Loucy (cell line): ENCODE results near the gene NHLH1.

ENCODE experiments used
- H2AFZ ChIP-seq: fragments of 200-600 bp; sonication (generic); 2 replicates; pipeline ENCODE4 v1.6.0; 2016; ENCODE audit warnings: antibody characterized with exemption, mild to moderate bottlenecking, low read length, moderate library complexity
- H3F3A ChIP-seq: fragments of 200-600 bp; 2 replicates; pipeline ENCODE4 v1.6.0; 2016; ENCODE audit warnings: antibody characterized with exemption, low read depth, mild to moderate bottlenecking
- H3K27me3 ChIP-seq: fragments of 200-600 bp; sonication (generic); 2 replicates; pipeline ENCODE4 v1.6.1; 2014; ENCODE audit warnings: low read length, mild to moderate bottlenecking; ENCODE audit not compliant: insufficient read depth, poor library complexity, severe bottlenecking
- H3K36me3 ChIP-seq: fragments of 200-600 bp; sonication (generic); 2 replicates; pipeline ENCODE4 v1.6.1; 2016; ENCODE audit warnings: low read length; ENCODE audit not compliant: insufficient read depth
- H3K4me1 ChIP-seq: fragments of 200-600 bp; sonication (generic); 2 replicates; pipeline ENCODE4 v1.5.1; 2014; ENCODE audit warnings: low read length, mild to moderate bottlenecking; ENCODE audit not compliant: insufficient read depth, poor library complexity, severe bottlenecking
- H3K4me2 ChIP-seq: fragments of 200-600 bp; sonication (generic); 2 replicates; pipeline ENCODE4 v1.6.0; 2014; ENCODE audit warnings: antibody characterized with exemption, low read length, low read depth, mild to moderate bottlenecking; ENCODE audit not compliant: poor library complexity, severe bottlenecking
- H3K4me3 ChIP-seq: fragments of 200-600 bp; sonication (generic); 2 replicates; pipeline ENCODE4 v1.5.1; 2014; ENCODE audit warnings: low read length, mild to moderate bottlenecking, mixed read lengths; ENCODE audit not compliant: poor library complexity, severe bottlenecking
- H3K79me2 ChIP-seq: fragments of 200-600 bp; sonication (generic); 2 replicates; pipeline ENCODE4 v1.6.1; 2014; ENCODE audit warnings: low read length; ENCODE audit not compliant: insufficient read depth
- H3K9ac ChIP-seq: fragments of 200-600 bp; sonication (generic); 2 replicates; pipeline ENCODE4 v1.6.0; 2014; ENCODE audit warnings: mild to moderate bottlenecking, low read depth, low read length, moderate library complexity; ENCODE audit not compliant: poor library complexity, severe bottlenecking
- H3K9me2 ChIP-seq: fragments of 200-600 bp; sonication (generic); replicated peaks from 2 replicates; pipeline ENCODE4 v1.6.1; 2016; ENCODE audit warnings: low read depth, low read length, mixed read lengths
- H3K9me3 ChIP-seq: fragments of 200-600 bp; sonication (generic); 2 replicates; pipeline ENCODE4 v1.6.1; 2014; ENCODE audit warnings: mild to moderate bottlenecking, antibody characterized with exemption, low read length, low read depth; ENCODE audit not compliant: insufficient read depth
- H4K20me1 ChIP-seq: fragments of 200-600 bp; sonication (generic); 2 replicates; pipeline ENCODE4 v1.6.0; 2014; ENCODE audit warnings: antibody characterized with exemption, low read length, mild to moderate bottlenecking; ENCODE audit not compliant: insufficient read depth, poor library complexity, severe bottlenecking
- CTCF ChIP-seq: fragments of 200-600 bp; sonication (generic); conservative IDR thresholded peaks from 2 replicates; pipeline ENCODE4 v1.5.1; 2014; ENCODE audit warnings: mild to moderate bottlenecking, antibody characterized with exemption, low read length
- EZH2phosphoT487 ChIP-seq: fragments of 200-600 bp; IDR thresholded peaks from 2 replicates; pipeline ENCODE4 v1.6.1; 2018; ENCODE audit warnings: antibody characterized with exemption, mild to moderate bottlenecking, moderate library complexity, borderline replicate concordance

The NHLH1 gene

GRCh38 chr1:160404094-160404493 is 37.2 kb downstream of the NHLH1 start:
- Histone ChIP-seq H3K36me3 (no peaks in the 10 kb centered on the region), H3K79me2 (no peaks in the 10 kb centered on the region), H3K27me3 (no peaks in the 10 kb centered on the region), H3K4me3 (no peak overlapping the region), H3K9me3 (no peaks in the 10 kb centered on the region), H3K4me1 (peaks cover 6% of the 10 kb centered on the region), H3K4me2 (no peak overlapping the region), H2AFZ (no peak overlapping the region), H3F3A (no peaks in the 10 kb centered on the region), H3K9me2 (no peaks in the 10 kb centered on the region), H3K9ac (peak overlapping the region; percentile 5), H4K20me1 (no peaks in the 10 kb centered on the region)
- TF ChIP-seq EZH2phosphoT487 (no peak), CTCF (no peak)

GRCh38 chr1:160405331-160405877 is 38.5 kb downstream of the NHLH1 start:
- Histone ChIP-seq H3K4me1 (no peaks in the 10 kb centered on the region), H3K9me2 (no peaks in the 10 kb centered on the region), H3K79me2 (no peaks in the 10 kb centered on the region)

DNA sequence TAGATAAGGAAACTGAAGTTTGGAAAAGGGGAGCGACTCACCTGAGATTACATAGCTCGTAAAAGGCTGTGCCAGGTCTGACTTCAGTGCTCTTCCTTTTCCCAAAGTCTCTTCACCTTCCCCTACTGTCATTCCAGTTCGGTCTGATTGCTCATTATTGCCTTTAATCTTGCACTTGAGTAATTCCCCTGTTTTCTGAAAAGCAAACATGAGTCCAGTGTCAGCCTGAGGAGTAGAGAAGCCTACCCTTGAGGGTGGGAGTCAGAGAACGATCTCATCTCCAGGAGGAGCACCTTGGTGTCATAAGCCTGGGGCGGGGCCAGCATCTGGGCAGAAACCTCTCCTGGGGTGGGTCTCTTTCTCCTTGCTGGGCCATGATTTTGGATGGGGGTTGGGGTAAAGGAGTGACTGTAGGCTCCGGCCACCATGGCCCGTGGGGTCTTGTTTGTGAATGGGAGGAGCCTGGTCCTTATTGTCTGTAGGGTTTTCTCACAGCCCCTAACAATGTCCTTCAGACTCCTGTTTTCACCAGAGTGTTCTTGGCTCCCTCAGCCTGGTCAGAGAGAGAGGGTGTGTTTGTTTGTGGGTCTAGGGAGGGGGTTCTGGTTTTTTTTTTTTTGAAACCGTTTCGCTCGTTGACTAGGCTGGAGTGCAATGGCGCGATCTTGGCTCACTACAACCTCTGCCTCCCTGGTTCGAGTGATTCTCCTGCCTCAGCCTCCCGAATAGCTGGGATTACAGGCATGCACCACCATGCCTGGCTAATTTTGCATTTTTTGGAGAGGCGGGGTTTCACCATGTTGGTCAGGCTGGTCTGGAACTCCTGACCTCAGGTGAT is 39.5 kb downstream of the NHLH1 start:
- no peaks in the 10 kb centered on the region for H3K79me2 ChIP-seq
- no peak overlapping the region for H2AFZ ChIP-seq
- no peak overlapping the region for H3K4me2 ChIP-seq
- H3K4me3 ChIP-seq = no peak overlapping the region
- no peaks in the 10 kb centered on the region for H3K9me3 ChIP-seq
- no peaks in the 10 kb centered on the region for H4K20me1 ChIP-seq
- no peaks in the 10 kb centered on the region for H3K9me2 ChIP-seq
- no peaks in the 10 kb centered on the region for H3K4me1 ChIP-seq
- H3K36me3 ChIP-seq = no peaks in the 10 kb centered on the region
- H3F3A ChIP-seq = no peaks in the 10 kb centered on the region
- TF ChIP-seq CTCF (no peak), EZH2phosphoT487 (no peak)
- H3K9ac ChIP-seq = no peak overlapping the region
- H3K27me3 ChIP-seq = no peaks in the 10 kb centered on the region

More at GRCh38 chr1:160405331-160405877, 38.5 kb downstream of the NHLH1 start:
- H3K9me3 ChIP-seq = no peaks in the 10 kb centered on the region
- TF ChIP-seq CTCF (no peak), EZH2phosphoT487 (no peak)
- H3K27me3 ChIP-seq = no peaks in the 10 kb centered on the region
- H3K9ac ChIP-seq = no peak overlapping the region
- H3F3A ChIP-seq = no peaks in the 10 kb centered on the region
- no peak overlapping the region for H3K4me2 ChIP-seq
- H4K20me1 ChIP-seq = no peaks in the 10 kb centered on the region
- H3K36me3 ChIP-seq = no peaks in the 10 kb centered on the region
- H2AFZ ChIP-seq = no peak overlapping the region
- no peak overlapping the region for H3K4me3 ChIP-seq
